ENCODE results near the gene KIF20B.
"Not testable (repeated sequence)": the region's sequence is repeated elsewhere in the genome, so short reads cannot be mapped to it uniquely, and the experiment has no call there.

KIF20B gene

GRCh38 chr10:89782470-89782869 is 81.1 kb downstream of the KIF20B start:
- no peak for DNase-seq

DNA sequence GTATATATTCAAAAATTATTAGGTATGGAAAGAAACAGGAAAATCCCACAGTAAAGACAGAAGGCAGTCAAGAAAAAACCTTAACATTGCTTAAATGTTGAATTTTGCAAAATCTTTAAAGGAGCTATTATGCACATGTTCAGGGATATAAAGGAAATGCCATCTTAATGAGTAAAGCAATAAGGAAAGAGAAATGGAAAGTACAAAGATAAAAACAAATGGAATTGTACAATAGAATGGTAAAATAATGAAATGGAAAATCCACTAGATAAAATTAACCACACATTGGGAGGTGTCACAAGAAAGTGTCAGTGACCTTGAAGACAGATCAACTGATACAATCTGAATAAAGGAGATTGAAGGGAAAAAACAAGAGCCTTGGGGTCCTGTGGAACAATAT is 82.0 kb downstream of the KIF20B start:
- no peak for DNase-seq

DNA sequence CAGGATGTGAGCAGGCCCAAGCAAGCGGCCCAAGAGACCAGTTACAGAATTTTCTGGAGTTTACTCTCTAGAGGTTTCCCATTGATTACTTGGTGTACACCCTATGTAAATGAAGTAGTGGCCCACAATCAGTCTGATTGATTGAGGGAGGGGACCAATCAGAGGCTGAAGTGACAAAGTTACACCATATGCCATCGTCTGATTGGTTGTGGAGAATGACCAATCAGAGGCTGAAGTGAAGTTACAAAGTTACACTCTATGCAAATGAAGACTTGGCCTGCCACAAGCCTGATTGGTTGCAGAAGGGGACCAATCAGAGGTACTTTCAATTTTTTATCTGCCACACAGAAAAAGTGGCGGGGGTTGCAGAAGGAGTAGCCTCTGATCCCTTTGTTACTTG is 83.7 kb downstream of the KIF20B start:
- no peak for DNase-seq

DNA sequence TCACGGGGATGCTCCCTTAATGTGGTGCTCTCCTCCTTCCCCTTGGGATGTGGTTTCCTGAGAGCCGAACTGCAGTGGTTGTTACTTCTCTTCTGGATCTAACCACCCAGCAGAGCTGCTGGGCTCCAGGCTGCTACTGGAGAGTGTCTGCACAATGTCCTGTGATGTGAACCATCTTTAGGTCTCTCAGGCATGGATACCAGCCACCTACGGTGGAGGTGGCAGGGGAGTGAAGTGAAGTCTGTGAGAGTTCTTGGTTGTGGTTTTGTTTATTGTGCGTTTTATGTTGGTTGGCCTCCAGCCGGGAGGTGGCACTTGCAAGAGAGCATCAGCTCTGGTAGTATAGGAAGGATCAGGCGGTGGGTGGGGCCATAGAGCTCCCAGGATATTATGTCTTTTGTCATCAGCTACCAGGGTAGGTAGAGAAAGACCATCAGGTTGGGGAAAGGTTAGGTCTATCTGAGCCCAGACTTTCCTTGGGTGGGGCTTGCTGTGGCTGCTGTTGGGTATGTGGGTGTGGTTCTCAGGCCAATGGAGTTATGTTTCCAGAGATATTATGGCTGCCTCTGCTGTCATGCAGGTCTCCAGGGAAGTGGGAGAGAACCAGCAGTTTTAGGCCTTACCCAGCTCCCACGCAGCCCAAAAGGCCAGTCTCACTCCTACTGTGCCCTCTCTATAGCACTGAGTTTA is 87.9 kb downstream of the KIF20B start:
- no peak for DNase-seq

DNA sequence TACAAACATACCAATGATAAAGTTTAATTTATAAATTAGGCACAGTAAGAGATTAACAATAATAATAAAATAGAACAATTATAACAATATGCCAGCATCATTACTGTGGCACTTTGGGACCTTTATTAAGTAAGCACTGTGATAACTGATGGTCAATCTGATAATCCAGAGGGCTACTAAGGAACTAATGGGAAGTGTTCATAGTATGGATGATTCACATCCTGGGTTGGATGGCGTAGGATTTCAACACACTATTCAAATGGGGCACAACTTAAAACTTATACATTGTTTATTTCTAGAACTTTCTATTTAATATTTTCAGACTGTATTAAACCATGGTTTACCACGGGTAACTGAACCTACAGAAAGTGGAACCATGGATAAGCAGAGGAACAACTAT is 90.8 kb downstream of the KIF20B start:
- DNase-seq = no peak

DNA sequence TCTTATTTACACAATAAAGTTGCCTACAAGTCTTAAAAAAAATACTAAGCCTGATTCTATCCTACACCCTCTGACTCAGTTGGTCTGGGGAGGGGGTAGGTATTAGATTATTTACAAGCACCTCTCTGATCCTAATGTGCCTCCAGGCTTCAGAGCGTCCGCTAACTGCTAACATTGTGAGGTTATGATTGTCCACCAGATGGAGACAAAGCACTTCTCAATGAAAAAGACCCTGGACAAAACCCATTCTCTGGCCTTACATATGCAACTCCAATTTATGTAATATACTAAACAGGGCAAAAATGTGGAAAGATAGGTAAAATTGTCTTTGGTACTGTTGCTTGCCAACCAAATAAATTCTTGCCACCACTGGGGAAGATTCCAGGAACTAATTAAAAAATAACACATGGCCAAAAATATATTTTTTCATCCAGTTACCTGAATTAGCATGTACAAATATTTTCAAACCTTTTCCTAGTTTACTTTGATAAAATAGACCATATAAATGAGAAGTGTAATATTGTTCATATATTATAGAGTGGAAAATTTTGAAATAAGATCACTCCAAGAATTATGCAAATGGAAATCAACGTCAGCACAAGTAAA is 92.4 kb downstream of the KIF20B start:
- peak; percentile 41 to 74 for DNase-seq

DNA sequence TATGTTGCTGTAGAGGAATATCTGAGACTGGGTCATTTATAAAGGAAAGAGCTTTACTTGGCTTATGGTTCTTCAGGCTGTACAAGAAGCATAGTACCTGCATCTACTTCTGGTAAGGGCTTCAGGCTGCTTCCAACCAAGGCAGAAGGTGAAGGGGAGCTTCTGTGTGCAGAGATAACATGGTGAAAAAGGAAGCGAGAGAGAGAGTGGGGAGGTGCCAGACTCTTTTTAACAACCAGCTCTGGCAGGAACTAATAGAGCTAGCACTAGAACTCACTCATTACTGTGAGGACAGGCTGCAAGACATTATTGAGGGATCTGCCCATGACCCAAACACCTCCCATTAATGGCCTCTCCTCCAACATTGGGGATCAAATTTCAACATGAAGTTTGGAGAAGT is 94.5 kb downstream of the KIF20B start:
- DNase-seq = no peak

DNA sequence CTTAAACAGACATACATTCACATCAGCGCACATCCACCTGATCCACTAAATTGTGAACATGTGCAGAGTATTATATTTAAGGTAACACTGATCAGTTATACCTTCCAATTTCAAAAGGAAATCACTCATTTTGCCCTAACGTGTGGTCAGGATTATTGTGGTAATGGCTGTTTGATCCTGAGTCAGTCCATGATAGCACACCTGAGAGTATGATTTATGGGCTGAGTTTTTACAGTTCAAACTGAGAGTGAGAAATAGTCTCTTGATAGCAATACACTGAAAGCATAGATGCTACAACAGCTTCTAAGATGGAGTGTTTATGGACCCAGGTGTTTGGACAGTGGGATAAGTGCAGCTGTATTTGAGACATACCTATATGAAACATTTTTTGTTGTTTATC is 96.7 kb downstream of the KIF20B start:
- DNase-seq = no peak

GRCh38 chr10:89799573-89799972 is 98.2 kb downstream of the KIF20B start:
- DNase-seq = no peak

- DNase-seq = no peak
These were observed 104.2 kb downstream of the KIF20B start for GRCh38 chr10:89805599-89806013.

DNA sequence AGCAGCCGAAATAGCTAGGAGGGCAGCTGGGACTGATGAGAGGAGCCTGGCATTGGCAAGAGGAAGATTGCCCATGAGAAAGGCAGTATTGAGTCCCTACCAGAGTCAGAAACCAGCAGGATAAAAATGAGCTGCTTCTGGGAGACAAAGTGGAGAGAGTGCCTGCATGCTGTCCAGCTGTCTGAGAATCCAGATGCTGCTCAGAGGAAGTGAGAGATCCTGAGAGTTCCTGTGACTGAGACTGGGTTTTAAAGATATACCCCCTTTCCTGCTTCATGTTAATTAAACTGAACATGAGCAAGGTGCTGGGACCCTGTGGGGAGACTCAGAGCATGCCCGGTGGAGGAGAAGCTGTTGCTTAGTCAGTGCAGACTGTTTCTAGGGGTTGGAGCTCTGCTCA is 107.5 kb downstream of the KIF20B start:
- no peak for DNase-seq

DNA sequence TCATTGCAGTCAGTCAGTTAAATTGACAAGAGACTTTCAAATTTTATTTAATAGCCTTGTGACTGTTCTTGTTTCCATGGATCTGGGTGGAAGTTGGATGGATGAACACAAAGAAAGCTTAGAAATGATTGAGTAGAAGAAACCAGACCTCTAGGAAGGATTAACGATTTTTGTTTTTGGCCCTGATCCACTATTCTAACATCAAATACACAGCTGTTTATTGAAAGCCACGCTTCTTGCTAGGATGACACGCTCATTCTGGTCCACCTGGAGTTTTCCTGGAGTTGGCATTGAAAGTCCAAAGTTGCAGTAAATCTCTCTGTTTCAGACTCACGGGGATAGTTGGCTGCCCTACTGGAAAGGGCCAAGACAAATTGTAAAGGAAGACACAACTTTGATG is 108.4 kb downstream of the KIF20B start:
- no peak for DNase-seq

DNA sequence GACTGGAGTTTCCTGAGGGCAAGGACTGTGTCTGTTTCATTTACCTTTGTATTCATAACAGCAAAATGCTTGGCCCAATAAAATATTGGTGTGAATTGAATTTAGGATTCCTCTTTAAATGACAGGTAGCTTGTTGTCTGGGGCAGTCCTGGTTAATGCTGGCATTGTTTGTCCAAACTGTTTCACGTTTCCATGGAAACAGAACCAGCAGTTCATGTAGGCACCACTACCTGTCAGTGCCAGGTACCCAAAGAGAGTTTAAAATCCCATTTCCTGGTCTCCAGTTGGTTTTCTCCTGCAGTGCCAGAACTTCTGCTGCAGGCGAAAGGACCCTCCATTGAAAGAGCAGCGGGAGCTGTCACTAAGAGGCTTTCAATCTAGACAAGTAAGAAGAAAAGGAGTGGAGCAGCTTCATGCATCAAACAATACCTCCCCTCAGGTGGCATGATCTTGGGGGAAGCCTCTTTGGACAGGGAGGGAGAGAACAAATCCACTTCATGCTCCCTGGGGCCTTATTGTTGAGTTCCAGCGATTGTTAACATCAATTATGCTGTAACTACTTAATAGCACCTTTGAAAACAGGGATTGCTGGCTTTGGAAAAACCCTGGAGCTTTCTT is 109.6 kb downstream of the KIF20B start:
- no peak for DNase-seq

- no peak for DNase-seq
These were observed 112.2 kb downstream of the KIF20B start for GRCh38 chr10:89813546-89813945.

- DNase-seq = no peak
These were observed 112.9 kb downstream of the KIF20B start for GRCh38 chr10:89814278-89814677.

DNA sequence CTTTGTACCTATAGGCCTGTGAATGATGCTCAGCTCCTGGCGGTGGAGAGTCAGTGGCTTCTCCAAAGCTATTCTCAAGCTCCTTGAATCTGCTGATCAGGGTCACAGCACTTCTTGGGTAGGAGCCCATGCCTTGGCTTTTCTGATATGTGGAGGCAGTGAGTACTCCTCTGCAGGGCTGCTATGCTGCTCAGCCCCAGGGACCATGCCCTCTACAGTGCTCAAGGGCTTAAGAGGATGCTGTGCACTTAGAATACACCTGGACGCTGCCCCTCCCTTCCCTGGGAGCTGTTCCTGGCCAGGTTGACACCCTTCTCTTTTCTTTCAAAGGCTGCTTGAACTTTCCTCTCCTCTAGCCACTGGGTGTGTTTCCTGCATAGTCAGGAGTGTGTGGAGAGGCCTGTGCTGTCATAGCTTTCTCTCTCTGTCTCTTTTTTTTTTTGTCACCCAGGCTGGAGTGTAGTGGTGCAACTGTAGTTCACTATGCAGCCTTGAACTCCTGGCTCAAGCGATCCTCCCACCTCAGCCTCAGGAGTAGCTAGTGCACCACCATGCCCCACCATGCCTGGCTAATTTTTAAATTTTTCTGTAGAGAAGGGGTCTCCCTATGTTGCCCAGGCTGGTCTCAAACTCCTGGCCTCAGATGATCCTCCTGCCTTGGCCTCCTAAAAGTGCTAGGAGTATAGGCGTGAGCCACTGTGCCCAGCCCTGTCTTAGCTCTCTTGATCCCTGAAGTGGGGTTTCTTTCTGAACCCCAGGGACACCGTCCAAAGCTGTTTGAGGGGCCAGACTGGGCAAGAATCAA is 113.9 kb downstream of the KIF20B start:
- no peak for DNase-seq

DNA sequence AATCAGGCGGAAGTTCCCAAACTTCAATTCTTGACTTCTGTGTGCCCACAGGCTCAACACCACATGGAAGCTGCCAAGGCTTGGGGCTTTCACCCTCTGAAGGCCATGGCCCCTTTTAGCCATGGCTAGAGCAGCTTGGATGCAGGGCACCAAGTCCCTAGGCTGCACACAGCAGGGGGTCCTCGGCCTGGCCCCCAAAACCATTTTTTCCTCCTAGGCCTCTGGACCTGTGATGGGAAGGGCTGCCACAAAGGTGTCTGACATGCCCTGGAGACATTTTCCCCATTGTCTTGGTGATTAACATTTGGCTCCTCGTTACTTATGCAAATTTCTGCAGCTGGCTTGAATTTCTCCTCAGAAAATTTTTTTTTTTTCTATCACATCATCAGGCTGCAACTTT is 117.6 kb downstream of the KIF20B start:
- not testable (repeated sequence) for DNase-seq
